ENCODE measurements around the gene ARL11.
A peak's percentile ranks its signal among the peaks of the same experiment; 100 is the strongest.

Gene ARL11

GRCh38 chr13:49649963-49650312 lies 21.6 kb downstream of the ARL11 start:
- FAIRE-seq = no peak

GRCh38 chr13:49651570-49652354 lies 23.5 kb downstream of the ARL11 start:
- no peak for FAIRE-seq

- FAIRE-seq = peak; percentile 21
Measured at GRCh38 chr13:49652355-49653305, 24.3 kb downstream of the ARL11 start.

- no peak for FAIRE-seq
Measured at GRCh38 chr13:49653478-49653877, 25.2 kb downstream of the ARL11 start.

DNA sequence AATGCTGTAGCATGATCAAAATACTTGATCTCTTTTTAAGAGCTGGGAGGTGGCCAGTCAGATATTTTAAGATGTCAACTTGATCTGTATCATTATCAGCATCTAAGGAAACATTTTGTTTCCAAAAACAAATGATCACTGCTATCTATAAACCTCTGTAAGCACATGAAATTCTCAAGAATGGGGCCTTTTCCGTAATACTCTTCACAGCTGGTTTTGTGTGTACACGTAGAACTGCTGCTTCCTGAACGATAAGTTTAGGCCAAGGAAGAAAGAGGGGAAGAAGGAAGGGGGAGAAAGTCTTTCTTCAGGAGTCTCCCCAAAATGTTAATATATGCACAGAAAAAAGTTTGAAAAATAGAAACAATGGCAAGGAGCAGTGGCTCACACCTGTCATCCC lies 25.7 kb downstream of the ARL11 start:
- FAIRE-seq = no peak

DNA sequence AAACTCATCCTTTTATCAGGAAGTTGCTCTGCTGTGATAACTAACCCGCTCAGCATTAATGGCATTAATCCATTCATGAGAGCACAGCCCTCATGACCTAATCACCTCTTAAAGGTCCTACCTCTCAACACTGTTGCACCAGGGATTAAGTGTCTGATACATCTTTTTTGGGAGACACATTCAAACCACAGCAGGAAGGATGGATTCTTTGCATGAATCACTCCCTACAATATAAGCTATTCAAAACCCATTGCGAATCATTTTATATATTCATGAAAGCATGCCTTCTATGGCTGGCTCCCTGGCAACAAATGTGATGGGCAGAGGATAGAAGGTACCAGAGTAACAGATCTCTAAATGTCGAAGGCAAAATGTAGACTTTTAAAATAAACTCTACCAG lies 27.6 kb downstream of the ARL11 start:
- no peak for FAIRE-seq

GRCh38 chr13:49657241-49657641 lies 28.9 kb downstream of the ARL11 start:
- FAIRE-seq = no peak

DNA sequence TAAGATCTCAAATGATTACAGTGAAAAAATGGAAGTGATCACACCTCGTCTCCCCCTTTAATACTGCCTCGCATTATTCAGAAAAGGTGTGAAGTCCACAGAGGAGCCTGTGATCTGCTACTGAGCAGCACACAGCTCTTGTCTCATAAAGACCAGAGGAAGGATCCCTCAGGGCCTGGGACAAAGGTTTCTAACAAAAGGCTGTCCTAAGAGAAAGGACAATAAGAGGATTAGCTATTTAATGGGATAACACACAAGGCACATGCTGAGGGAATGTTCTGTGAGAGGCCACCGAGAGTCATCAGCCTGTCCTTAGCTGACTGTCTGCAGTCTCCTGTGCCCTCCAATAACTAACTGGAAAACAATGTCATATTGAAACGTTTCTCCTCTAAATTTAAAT lies 36.3 kb downstream of the ARL11 start:
- FAIRE-seq = no peak

DNA sequence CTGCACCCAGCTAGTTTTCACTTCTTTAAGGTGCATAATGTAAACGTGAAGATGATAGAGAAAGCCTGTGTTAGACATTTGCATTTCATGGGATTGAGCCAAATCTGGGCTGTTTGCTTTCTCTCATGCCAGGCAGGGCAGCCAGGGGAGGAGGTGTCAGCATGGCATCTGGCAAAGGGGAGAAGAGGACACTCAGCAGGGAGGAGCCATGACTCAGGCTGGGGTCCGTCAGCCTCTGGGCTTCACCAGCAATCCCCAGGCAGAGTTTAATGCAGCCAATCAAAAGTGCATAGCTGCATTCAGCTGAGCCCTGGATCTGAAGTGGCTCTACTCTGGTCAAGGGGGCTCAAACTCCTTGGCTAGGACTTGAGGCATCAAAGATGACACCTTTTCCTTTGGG lies 39.5 kb downstream of the ARL11 start:
- no peak for FAIRE-seq

DNA sequence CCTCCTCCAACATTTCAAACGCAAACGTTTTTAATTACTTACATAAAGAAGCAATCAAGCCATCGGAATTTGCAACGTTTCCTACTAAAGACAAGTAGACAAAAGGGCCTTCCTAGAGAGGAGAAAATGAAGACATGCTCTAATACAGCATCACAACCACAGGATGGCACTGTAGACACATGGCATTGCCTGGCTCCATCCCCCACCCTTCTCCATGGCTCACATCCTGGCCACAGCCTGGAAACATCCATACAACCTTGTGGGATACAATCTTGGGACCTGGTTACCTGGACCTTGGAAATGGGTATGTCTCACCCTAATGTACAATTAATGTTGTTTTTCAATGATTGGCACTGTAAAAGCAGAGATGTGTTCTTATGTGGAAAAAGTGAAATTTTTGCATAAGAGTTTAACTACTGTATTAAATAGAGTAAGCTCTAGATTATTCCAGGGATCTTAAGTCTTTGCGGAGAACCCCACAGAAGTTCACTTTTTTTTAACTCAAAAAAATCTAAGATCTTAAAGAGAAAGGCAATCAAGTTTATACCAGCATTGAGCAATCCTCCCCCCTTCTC lies 41.5 kb downstream of the ARL11 start:
- FAIRE-seq = peak; percentile 71

DNA sequence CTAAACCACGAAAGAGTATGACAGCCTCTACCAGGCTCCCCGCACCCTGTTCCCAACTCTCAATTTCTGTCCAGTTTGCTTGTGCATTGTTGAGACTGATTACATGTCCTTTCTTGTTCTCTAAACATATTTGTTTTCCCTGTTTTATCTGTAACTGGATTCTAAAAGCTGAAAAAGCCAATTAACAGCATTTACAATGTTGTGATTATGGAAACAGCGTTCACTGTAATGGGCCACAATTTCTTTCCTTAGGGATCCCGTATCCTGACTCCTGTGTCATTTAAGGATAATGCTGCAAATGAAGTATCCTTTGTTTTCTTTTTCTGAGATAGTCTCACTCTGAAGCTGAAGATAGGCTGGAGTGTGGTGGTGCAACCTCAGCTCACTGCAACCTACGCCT lies 42.5 kb downstream of the ARL11 start:
- no peak for FAIRE-seq

DNA sequence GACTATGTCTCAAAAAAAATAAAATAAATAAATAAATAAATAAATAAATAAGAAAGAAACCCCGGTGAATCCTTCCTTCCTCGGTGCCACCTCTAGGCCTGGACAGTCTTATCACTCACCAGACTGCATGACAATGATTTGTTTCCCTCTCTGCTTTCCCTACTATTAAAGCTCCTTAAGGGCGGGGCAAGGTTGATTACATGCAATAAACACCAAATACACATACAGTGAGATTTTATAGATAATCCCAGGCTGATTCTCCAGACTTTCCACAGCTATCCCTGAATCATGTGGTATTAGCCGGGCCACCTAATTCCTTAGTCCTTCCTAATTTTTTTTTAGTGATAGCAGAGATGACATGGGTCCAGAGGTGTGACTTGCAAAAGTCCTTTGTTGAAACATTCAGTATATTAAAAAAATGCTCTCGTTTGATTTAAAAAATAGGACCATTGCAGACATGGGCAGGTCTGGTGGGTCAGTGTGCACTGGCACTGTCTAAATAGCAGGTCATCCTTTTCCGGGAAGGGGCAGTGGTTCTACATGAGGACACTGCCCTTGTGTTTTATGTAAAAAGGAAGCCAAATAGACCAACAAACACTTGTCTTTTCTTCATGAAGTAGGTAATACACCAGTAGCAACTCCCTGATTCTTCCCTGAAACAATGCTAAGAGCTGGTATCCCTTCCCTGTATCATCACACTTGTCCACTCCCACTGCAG lies 48.4 kb downstream of the ARL11 start:
- FAIRE-seq = no peak

GRCh38 chr13:49678191-49678914 lies 50.0 kb downstream of the ARL11 start:
- FAIRE-seq = no peak

DNA sequence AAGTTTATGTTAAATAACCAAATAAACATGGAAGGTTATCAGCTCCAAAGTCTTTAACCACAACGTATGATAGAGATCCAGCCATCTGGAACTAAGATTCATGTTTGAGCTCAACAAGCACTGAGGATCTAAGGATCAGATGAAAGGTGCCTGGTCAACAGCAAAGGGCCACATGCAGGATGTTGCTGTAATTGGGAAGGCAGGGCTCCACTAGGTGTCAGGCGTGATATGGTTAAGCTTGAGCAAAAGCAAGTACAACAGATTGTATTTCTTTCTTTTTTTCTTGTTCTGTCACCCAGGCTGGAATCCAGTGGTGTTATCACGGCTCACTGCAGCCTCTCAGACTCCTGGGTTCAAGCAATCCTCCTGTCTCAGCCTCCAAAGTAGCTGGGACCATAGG lies 50.9 kb downstream of the ARL11 start:
- no peak for FAIRE-seq

DNA sequence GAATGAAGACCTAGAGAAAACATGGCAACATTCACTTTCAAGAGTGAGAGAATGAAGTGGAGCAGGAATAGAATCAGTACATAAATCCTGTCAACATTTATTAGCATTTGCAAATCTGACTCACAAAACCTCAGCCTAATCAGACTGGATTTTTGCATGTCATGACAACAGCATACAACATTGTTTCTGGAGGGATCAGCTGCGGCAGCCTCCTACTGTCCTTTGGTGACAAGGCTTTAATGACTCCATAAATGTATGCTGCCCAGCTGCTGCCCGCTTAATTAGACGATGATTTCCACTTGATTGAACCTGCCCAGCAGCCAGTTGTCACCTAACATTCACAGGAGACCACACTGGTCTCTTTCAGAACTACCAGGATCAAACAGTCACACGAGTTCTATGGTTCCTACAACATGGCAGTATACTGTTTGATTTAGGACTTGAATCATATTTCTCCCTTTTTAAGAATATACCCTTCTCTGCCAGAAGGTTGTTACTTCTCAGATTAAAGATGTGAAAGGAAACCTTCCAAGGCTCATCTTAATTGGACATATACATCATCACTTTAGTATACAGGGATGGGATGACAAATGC lies 53.6 kb downstream of the ARL11 start:
- FAIRE-seq = no peak

All from A204.1 (cell line).